Raji (cell line): ENCODE data around the gene ZBED5.

Experiments
- POLR2A ChIP-seq: IDR thresholded peaks from 2 replicates; pipeline ENCODE4 v1.6.1; 2011; ENCODE audit warnings: low read depth, low read length, control low read depth; ENCODE audit not compliant: insufficient read depth

Gene ZBED5

DNA sequence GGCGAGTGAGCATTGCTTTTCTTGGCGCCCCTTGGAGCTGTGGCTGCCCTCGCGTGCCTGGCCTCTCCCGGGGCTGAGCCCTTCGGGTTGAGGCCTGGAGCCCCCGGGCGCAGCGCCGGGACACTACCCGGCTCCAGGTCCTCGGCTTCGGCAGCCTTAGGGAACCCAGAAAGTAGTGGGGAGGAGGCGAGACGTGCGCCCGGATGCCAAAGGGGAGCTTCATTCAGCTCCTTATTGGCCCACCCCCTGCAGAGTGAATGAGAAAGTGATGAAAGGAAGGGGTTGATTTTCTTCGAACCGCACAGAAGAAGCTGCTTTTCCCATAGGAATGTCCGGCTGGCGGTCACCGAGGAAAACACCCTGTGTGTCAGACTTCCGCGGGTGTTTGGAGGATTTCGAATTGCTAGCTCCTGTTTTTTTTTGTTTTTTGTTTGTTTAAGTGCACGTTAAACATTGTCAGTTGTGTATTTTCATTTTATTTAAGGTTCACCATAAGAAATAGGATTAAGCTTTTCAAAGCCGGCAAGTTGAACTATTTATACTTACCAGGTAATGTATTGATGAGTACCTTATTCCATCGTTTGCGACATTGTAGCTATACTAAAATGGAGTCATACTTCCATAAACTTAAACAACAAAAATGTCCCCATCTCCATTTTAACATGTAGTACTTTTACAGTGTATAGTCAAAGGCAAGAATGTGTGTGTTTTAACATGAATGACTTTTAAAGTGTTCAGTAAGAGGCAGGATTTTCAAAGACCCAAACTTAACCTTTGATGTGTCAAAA lies 48.3 kb downstream of the ZBED5 start:
- TF ChIP-seq POLR2A, result no peak

DNA sequence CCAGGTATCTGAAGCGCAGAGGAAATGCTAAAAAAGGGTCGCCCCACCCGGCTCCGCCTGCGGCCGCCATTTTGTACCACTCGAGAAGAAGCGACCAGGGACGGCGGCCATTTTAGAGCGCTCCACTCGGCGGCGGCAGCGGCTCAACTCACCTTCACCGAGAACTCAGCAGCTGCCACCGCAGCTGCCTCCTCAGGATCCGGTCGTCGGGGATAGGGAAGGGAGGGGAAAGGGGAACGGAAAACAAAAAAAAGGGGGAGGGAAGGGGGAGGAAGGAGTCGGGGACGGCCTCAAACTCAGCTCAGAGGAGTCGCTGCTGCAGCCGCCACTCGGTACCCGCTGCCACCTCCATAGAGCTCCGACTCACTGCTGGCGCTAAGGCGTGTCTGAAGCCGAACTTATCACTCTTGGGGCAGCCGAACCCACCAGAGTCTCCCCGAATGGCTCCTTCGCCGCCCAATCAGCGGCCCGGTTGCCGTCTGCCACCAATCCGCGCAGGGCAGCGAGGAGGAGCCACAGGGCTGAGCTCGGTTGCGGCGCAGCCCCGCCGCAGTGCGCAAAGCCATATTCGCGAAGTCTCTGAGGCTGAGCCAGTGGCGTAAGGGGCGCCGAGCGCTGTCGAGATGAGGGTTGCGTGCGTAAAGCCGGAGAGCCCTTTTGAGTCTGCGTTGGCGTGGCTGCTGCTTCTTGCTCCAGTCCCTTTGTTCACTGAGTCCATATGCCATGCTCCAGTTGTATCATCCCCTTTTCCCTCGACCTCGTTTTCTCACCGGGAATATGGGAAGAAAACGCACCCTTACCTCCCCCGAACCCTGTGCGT lies 49.1 kb downstream of the ZBED5 start, which contains the start of gene EIF4G2:
Gene EIF4G2 (minus strand): TSS at position 374 of the 820 bp plus-strand sequence.
- peak; percentile 100 for TF ChIP-seq POLR2A

DNA sequence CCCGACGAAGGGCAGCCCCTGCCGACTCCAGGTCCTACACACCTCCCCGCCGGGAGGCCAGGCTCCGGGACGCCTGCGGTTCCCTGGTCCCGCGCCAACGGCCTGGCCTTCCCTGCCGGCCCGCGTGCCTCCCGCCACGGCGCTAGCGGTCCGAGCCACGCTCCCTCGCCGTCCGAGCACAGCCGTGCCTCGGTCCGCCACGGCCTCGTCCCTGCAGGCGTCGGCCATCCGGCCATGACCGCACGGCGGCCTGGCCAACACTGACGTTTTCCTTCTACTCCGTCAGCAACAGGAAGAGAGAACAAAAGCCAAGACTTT lies 49.7 kb downstream of the ZBED5 start:
- no peak for TF ChIP-seq POLR2A

DNA sequence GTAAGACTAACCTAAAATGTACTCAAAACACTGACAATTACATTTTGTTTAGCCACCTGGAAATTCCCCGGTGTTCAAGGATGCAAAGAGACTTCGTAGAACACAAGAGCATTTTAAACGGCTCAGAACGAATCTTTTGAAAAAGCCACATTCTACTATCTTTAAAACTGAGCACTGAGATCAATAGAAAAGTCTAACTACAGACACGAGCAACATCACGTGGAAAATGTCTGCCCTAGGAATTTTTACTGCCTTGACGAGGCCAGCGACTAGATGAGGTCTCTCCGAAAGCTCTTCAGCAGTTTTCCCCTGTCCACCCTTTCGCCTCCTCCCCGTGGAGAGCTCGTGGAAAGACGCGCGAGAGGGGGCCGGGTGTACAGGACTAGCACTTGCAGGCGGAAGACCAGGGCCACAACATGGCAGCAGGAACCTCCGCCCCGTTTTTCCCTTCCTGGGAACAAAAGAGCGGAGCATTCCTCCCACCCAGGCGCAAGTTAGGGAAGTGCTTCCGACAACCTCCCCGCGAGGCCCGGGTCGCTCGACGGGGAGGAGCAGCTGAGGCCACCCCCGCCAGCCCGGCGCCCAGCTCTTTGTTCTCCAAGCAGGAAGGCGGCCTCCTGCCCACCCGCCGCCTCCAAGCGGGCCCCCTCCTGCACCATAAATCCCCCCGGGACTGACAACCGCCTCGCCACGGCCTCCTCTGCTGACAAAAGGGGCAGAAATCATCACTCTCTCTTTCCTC lies 50.2 kb downstream of the ZBED5 start:
- no peak for TF ChIP-seq POLR2A

DNA sequence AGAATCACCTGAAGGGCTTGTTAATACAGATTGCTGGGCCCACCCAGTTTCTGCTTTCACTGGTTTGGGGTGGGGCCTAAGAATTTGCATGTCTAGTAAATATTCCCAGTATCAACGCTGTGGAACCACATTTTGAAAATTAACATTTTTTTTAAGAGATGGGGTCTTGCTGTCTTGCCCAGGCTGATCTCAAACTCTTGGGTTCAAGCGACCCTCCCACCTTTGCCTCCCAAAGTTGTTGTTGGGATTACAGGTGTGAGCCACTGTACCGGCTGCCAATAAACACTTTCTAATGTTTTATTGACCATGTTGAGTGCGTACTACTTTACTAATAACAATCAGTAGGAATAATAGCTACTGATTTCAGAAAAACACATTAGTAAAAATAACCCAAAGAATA lies 51.6 kb downstream of the ZBED5 start:
- no peak for TF ChIP-seq POLR2A

DNA sequence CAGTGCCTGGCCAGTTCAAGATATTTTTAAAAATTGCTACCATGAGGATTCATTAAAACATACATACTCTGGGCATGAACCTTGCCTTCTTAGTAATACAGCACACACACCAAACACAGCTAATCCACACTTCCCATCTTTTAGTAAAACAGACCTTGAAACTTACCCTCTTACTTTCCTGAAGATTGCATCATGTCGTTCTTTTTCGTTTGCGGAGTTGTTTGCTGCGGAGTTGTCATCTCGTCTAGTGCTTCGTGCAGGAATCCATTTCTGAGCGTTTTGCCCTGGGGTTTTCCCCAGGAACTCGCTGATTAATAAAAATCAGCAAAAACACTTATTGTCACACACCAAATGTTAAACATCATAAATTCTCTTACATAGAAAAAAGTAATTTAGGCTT lies 52.1 kb downstream of the ZBED5 start:
- TF ChIP-seq POLR2A, result no peak

DNA sequence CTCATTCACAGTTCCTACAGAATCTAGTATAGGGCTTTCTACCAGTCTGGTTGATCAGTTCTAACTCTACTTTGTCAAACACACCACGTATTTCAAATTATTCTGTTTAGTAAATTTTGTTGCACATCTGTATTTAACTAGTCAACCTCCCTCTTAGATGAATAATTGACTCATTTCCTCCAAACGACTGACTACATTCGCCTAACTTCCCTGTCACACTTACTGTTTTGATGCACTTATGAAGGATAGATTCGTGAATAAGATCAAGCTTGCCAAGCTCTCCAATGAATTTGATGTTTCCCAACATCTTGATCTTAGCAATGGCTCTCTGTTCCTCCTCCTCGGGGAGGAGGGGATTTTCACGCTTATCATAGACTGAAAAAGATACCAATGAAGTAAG lies 54.2 kb downstream of the ZBED5 start:
- TF ChIP-seq POLR2A, result no peak
